ENCODE measurements around the gene SMURF1.

Gene SMURF1

GRCh38 chr7:99141841-99142726, 1.8 kb downstream of the SMURF1 start:
- no peak for DNase-seq

GRCh38 chr7:99141334-99141733, 2.6 kb downstream of the SMURF1 start:
- DNase-seq: no peak

- DNase-seq: no peak
Measured at GRCh38 chr7:99140813-99141212, 3.1 kb downstream of the SMURF1 start.

- no peak for DNase-seq
Measured at GRCh38 chr7:99139036-99139435, 4.9 kb downstream of the SMURF1 start.

- DNase-seq: no peak
Measured at GRCh38 chr7:99137411-99138180, 6.3 kb downstream of the SMURF1 start.

GRCh38 chr7:99135938-99136337, 8.0 kb downstream of the SMURF1 start:
- no peak for DNase-seq

GRCh38 chr7:99133766-99134564, 9.9 kb downstream of the SMURF1 start:
- DNase-seq: no peak

- no peak for DNase-seq
Measured at GRCh38 chr7:99132595-99133321, 11.2 kb downstream of the SMURF1 start.

- DNase-seq: no peak
Measured at GRCh38 chr7:99131290-99131689, 12.6 kb downstream of the SMURF1 start.

GRCh38 chr7:99129536-99129935, 14.4 kb downstream of the SMURF1 start:
- DNase-seq: no peak

- no peak for DNase-seq
Measured at GRCh38 chr7:99129001-99129400, 14.9 kb downstream of the SMURF1 start.

- no peak for DNase-seq
Measured at GRCh38 chr7:99128076-99128950, 15.6 kb downstream of the SMURF1 start.

GRCh38 chr7:99127636-99128035, 16.3 kb downstream of the SMURF1 start:
- no peak for DNase-seq

GRCh38 chr7:99126921-99127553, 16.9 kb downstream of the SMURF1 start:
- DNase-seq: no peak

- DNase-seq: no peak
Measured at GRCh38 chr7:99125505-99125865, 18.4 kb downstream of the SMURF1 start.

- DNase-seq: no peak
Measured at GRCh38 chr7:99124751-99125504, 19.0 kb downstream of the SMURF1 start.

- DNase-seq: no peak
Measured at GRCh38 chr7:99124236-99124635, 19.7 kb downstream of the SMURF1 start.

- no peak for DNase-seq
Measured at GRCh38 chr7:99123571-99124033, 20.3 kb downstream of the SMURF1 start.

GRCh38 chr7:99122762-99123161, 21.1 kb downstream of the SMURF1 start:
- no peak for DNase-seq

GRCh38 chr7:99121496-99122021, 22.3 kb downstream of the SMURF1 start:
- no peak for DNase-seq

Measured in NCI-H524 treated with DMSO at 0.1 percent for 48 hours (cell line).